GM12878 (cell line): ENCODE results near the gene CCDC134. TPM values are rescaled to one million over a fixed set of nuclear protein-coding genes. Genes with fewer than 3 reads are reported as not detected.
A peak's percentile ranks its signal among the peaks of the same experiment; 100 is the strongest.

Source experiments
- ASH2L ChIP-seq: fragments of 300-600, 200-600 bp; sonication (generic); IDR thresholded peaks from 2 replicates; pipeline ENCODE4 v1.6.1; 2017; ENCODE audit warnings: low read depth, mild to moderate bottlenecking, borderline replicate concordance
- CBX3 ChIP-seq: fragments of 200-600 bp; sonication (generic); IDR thresholded peaks from 2 replicates; pipeline ENCODE4 v1.6.1; 2016; ENCODE audit warnings: low read depth, borderline replicate concordance
- CEBPB ChIP-seq, 2 experiments: fragments of 150-350 bp in 1 of 2; IDR thresholded peaks; 2 replicates each; pipeline ENCODE4 v1.6.1; 2012 to 2014; ENCODE audit warnings: low read depth in 2 of 2, low read length in 2 of 2, borderline replicate concordance in 1 of 2, inconsistent platforms in 1 of 2
- CREM ChIP-seq: IDR thresholded peaks from 2 replicates; pipeline ENCODE4 v1.6.1; 2014; ENCODE audit warnings: antibody characterized with exemption, low read depth
- E2F4 ChIP-seq: IDR thresholded peaks from 2 replicates; pipeline ENCODE4 v1.6.1; 2012; ENCODE audit warnings: low read depth, low read length, improper control_type of control experiment
- EED ChIP-seq: sonication (generic); IDR thresholded peaks from 2 replicates; pipeline ENCODE4 v1.6.1; 2016; ENCODE audit warnings: antibody characterized with exemption, low read depth
- EGR1 ChIP-seq, 2 experiments: IDR thresholded peaks; 1 replicate in 1 of 2; 2 replicates in 1 of 2; pipeline ENCODE4 v1.6.1; 2011 to 2012; ENCODE audit warnings: low read depth in 2 of 2, low read length in 2 of 2, borderline replicate concordance in 1 of 2, mild to moderate bottlenecking in 1 of 2, moderate library complexity in 1 of 2
- FOXM1 ChIP-seq: IDR thresholded peaks from 2 replicates; pipeline ENCODE4 v1.6.1; 2012; ENCODE audit warnings: low read depth, mild to moderate bottlenecking, inconsistent platforms, low read length, moderate library complexity
- IRF3 ChIP-seq: fragments of 450-650 bp; IDR thresholded peaks from 2 replicates; pipeline ENCODE4 v1.6.1; 2014; ENCODE audit warnings: mild to moderate bottlenecking
- MTA2 ChIP-seq: fragments of 450-650 bp; IDR thresholded peaks from 2 replicates; pipeline ENCODE4 v1.6.1; 2016; ENCODE audit warnings: low read depth, mild to moderate bottlenecking, moderate library complexity
- MYC ChIP-seq: IDR thresholded peaks from 2 replicates; pipeline ENCODE4 v1.6.1; 2011; ENCODE audit warnings: mild to moderate bottlenecking, low read length, moderate library complexity, inconsistent platforms; ENCODE audit not compliant: insufficient read depth, insufficient replicate concordance, insufficient read length, severe bottlenecking
- NR2C1 ChIP-seq: fragments of 450-650 bp; IDR thresholded peaks from 2 replicates; pipeline ENCODE4 v1.6.1; 2017; ENCODE audit warnings: antibody characterized with exemption, mild to moderate bottlenecking, moderate library complexity
- NRF1 ChIP-seq: conservative IDR thresholded peaks from 2 replicates; pipeline ENCODE4 v1.6.1; 2011; ENCODE audit warnings: mild to moderate bottlenecking, low read depth, low read length, improper control_type of control experiment
- STAT1 ChIP-seq: fragments of 450-650 bp; conservative IDR thresholded peaks from 2 replicates; pipeline ENCODE4 v1.6.1; 2014; ENCODE audit warnings: antibody characterized with exemption, mild to moderate bottlenecking
- TAF1 ChIP-seq: IDR thresholded peaks from 2 replicates; pipeline ENCODE4 v1.6.1; 2011; ENCODE audit warnings: mild to moderate bottlenecking, low read depth, low read length, borderline replicate concordance
- TCF3 ChIP-seq: IDR thresholded peaks from 2 replicates; pipeline ENCODE4 v1.6.1; 2012; ENCODE audit warnings: low read depth, mild to moderate bottlenecking, low read length, borderline replicate concordance; ENCODE audit not compliant: insufficient read depth
- USF1 ChIP-seq: IDR thresholded peaks from 2 replicates; pipeline ENCODE4 v1.6.1; 2011; ENCODE audit warnings: borderline replicate concordance, low read depth, mild to moderate bottlenecking, moderate library complexity, mixed read lengths, low read length; ENCODE audit not compliant: insufficient read depth; ENCODE audit errors: extremely low read length
- ZNF687 ChIP-seq: fragments of 450-650 bp; IDR thresholded peaks from 2 replicates; pipeline ENCODE4 v1.6.1; 2017; ENCODE audit warnings: mild to moderate bottlenecking, moderate library complexity
- polyA plus RNA-seq, 11 experiments: library from polyadenylated mRNA; depleted of rRNA in 4 of 11; unstranded in 6 of 11; stranded (reverse) in 5 of 11; fragments of >200 nt; fragmentation: Nextera tagmentation in 4 of 11; fragmentation: Illumina TruSeq in 1 of 11; extraction: Ambion mirVana in 4 of 11; extraction: Trizol in 1 of 11; gene quantifications; 1 replicate in 1 of 11; 2 replicates in 10 of 11; pipeline versions ENCODE4 v1.2.1 to v1.2.3, GENCODE V29; 2011 to 2016; ENCODE audit warnings: inconsistent platforms in 2 of 11, missing spikeins in 2 of 11, low read depth in 1 of 11
- total RNA-seq, 4 experiments: library from RNA; depleted of rRNA in 3 of 4; stranded (reverse); fragments of >200 nt in 3 of 4; fragmentation: Illumina TruSeq in 1 of 4; extraction: Trizol in 1 of 4; gene quantifications; 2 replicates each; pipeline versions ENCODE4 v1.2.1 to v1.2.3, GENCODE V29; 2013 to 2021
- TF ChIP-seq, protein P1 (sequence below): fragments of 450-650 bp; IDR thresholded peaks from 2 replicates; pipeline ENCODE4 v1.6.1; 2017; ENCODE audit warnings: low read depth, mild to moderate bottlenecking, moderate library complexity

CCDC134 gene
- total and polyA plus RNA-seq, 10 of the 15 experiments (the other 5 are each of a cell fraction or from before 2014, with no cell fraction given) = 0.35 to 19.3 (median 11.8) TPM

DNA sequence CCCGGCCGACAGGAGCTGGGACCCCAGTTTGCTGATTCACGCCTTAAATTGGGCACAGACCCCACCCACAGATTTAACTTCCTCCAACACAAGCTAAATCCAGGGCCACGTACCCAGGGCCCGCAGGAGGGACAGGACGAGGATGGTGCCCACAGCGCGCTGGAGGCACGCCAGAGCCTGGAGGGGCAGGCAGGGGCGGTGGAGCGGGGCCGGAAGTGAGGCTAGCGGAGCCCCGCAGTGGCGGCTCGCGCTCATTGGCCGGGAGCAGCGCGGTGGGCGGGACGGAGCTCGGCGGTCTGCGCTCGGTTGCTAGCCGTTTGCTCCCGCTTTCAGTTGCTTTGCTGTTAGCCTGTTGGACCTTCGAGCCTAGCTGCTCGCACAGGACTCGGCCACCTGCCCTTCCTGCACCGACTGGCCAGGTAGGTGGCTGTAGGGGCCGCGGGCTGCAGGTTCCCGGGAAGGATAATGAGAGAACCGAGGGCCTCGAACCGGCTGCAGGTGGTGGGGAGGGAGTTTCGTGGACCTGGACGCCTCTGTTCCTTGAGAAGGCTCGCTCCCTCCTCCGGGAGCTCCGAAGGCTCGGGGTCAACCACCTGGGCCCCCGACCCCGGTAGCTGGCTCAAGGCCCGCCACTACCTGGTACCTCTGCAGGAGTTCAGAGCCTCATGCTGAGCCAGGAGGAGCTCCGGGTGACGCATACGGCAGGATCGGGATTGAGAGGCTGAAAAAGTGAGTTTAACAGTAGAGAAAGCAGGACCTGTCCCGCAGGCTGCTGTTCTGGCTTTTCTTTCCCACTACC lies at the start of gene CCDC134 (continued):
- no peak for TF ChIP-seq USF1
- TF ChIP-seq NR2C1 = no peak
- TF ChIP-seq MYC = no peak
- peak; percentile 52; the same call in 1 of the 2 replicates for TF ChIP-seq E2F4
- TF ChIP-seq NRF1 = no peak
- TF ChIP-seq EED = no peak
- peak in 1 of 2 experiments; percentile 29; a peak in 1 of 3 replicates for TF ChIP-seq EGR1 (IDR thresholded peaks at IDR 0.05; ENCODE audit: borderline replicate concordance in 1 of 2, low read depth in 2 of 2, low read length in 2 of 2)
- 0 out of 2 replicates have a peak, but pooled peaks have one; percentile 26 for TF ChIP-seq ASH2L
- TF ChIP-seq CREM = peak; percentile 8; the same call in 1 of the 2 replicates
- TF ChIP-seq STAT1 = 0 out of 2 replicates have a peak, but pooled peaks have one; percentile 48
- no peak for TF ChIP-seq FOXM1
- no peak for TF ChIP-seq CEBPB (IDR thresholded peaks at IDR 0.05; ENCODE audit: borderline replicate concordance in 1 of 2, low read depth in 2 of 2, low read length in 2 of 2)
- TF ChIP-seq TAF1 = peak; percentile 93
- TF ChIP-seq, protein P1, sequence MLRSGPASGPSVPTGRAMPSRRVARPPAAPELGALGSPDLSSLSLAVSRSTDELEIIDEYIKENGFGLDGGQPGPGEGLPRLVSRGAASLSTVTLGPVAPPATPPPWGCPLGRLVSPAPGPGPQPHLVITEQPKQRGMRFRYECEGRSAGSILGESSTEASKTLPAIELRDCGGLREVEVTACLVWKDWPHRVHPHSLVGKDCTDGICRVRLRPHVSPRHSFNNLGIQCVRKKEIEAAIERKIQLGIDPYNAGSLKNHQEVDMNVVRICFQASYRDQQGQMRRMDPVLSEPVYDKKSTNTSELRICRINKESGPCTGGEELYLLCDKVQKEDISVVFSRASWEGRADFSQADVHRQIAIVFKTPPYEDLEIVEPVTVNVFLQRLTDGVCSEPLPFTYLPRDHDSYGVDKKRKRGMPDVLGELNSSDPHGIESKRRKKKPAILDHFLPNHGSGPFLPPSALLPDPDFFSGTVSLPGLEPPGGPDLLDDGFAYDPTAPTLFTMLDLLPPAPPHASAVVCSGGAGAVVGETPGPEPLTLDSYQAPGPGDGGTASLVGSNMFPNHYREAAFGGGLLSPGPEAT = 0 out of 2 replicates have a peak, but pooled peaks have one; percentile 41
- no peak; the same call in 1 of the 2 replicates for TF ChIP-seq MTA2
- TF ChIP-seq IRF3 = peak; percentile 71
- peak; percentile 63; the same call in 1 of the 2 replicates for TF ChIP-seq TCF3
- TF ChIP-seq CBX3 = no peak
- TF ChIP-seq ZNF687 = peak; percentile 74
